Measurements from ENCODE around the gene MEGF10.

The MEGF10 gene

GRCh38 chr5:127472700-127473099 is 182.1 kb downstream of the MEGF10 start:
- no peaks in the 10 kb centered on the region for H3K4me1 ChIP-seq (ENCODE audit: control insufficient read depth in 1 of 2, insufficient read depth in 1 of 2, low read depth in 1 of 2, low read length in 1 of 2)
- no peaks in the 10 kb centered on the region for H3K9me3 ChIP-seq
- H3K27me3 ChIP-seq, result no peaks in the 10 kb centered on the region
- no peak for TF ChIP-seq CTCF (IDR thresholded peaks at IDR 0.05)
- H3K36me3 ChIP-seq, result no peaks in the 10 kb centered on the region
- no peak overlapping the region for H3K4me3 ChIP-seq (ENCODE audit: low read depth in 1 of 2, low read length in 1 of 2)
- no peak overlapping the region for H3K27ac ChIP-seq

- H3K9me3 ChIP-seq, result no peaks in the 10 kb centered on the region
- no peak overlapping the region for H3K4me3 ChIP-seq (ENCODE audit: low read depth in 1 of 2, low read length in 1 of 2)
- peaks cover 16% of the 10 kb centered on the region for H3K27me3 ChIP-seq
- no peaks in the 10 kb centered on the region for H3K4me1 ChIP-seq (ENCODE audit: control insufficient read depth in 1 of 2, insufficient read depth in 1 of 2, low read depth in 1 of 2, low read length in 1 of 2)
- no peak for TF ChIP-seq CTCF (IDR thresholded peaks at IDR 0.05)
- H3K36me3 ChIP-seq, result no peaks in the 10 kb centered on the region
- H3K27ac ChIP-seq, result no peak overlapping the region
These were observed 195.9 kb downstream of the MEGF10 start for GRCh38 chr5:127486471-127486870.

- Histone ChIP-seq H3K4me1 (ENCODE audit: control insufficient read depth in 1 of 2, insufficient read depth in 1 of 2, low read depth in 1 of 2, low read length in 1 of 2) (no peaks in the 10 kb centered on the region), H3K36me3 (no peaks in the 10 kb centered on the region), H3K4me3 (ENCODE audit: low read depth in 1 of 2, low read length in 1 of 2) (no peak overlapping the region), H3K9me3 (no peaks in the 10 kb centered on the region), H3K27me3 (peaks cover 16% of the 10 kb centered on the region), H3K27ac (no peak overlapping the region)
- no peak for TF ChIP-seq CTCF (IDR thresholded peaks at IDR 0.05)
These were observed 202.5 kb downstream of the MEGF10 start for GRCh38 chr5:127492854-127493738.

GRCh38 chr5:127498548-127498947 is 208.0 kb downstream of the MEGF10 start:
- Histone ChIP-seq H3K4me1 (ENCODE audit: control insufficient read depth in 1 of 2, insufficient read depth in 1 of 2, low read depth in 1 of 2, low read length in 1 of 2) (no peaks in the 10 kb centered on the region), H3K36me3 (no peaks in the 10 kb centered on the region), H3K9me3 (no peaks in the 10 kb centered on the region), H3K27me3 (no peaks in the 10 kb centered on the region), H3K4me3 (ENCODE audit: low read depth in 1 of 2, low read length in 1 of 2) (no peak overlapping the region), H3K27ac (no peak overlapping the region)
- no peak for TF ChIP-seq CTCF (IDR thresholded peaks at IDR 0.05)

- Histone ChIP-seq H3K27me3 (no peaks in the 10 kb centered on the region), H3K27ac (no peak overlapping the region), H3K36me3 (no peaks in the 10 kb centered on the region), H3K4me1 (ENCODE audit: control insufficient read depth in 1 of 2, insufficient read depth in 1 of 2, low read depth in 1 of 2, low read length in 1 of 2) (peaks cover 0 to 12% of the 10 kb centered on the region in 2 experiments), H3K4me3 (ENCODE audit: low read depth in 1 of 2, low read length in 1 of 2) (no peak overlapping the region), H3K9me3 (no peaks in the 10 kb centered on the region)
- TF ChIP-seq CTCF (IDR thresholded peaks at IDR 0.05), result no peak
These were observed 215.3 kb downstream of the MEGF10 start for GRCh38 chr5:127505905-127506304.
